ENCODE results near the gene HS6ST3.

GRCh38 chr13:96503481-96503880 is 413.6 kb downstream of the HS6ST3 start:
- no peak for TF ChIP-seq CTCF (conservative IDR thresholded peaks at IDR 0.05; ENCODE audit: low read depth, low read length)
- TF ChIP-seq EZH2 (IDR thresholded peaks at IDR 0.05; ENCODE audit: low read length, unreplicated experiment): no peak

Measured in PC-3 (cell line).